Loucy (cell line): ENCODE data around the gene KLHL17.
A peak's percentile ranks its signal among the peaks of the same experiment; 100 is the strongest.

Experiments used
- H2AFZ ChIP-seq: fragments of 200-600 bp; sonication (generic); 2 replicates; pipeline ENCODE4 v1.6.0; 2016; ENCODE audit warnings: antibody characterized with exemption, mild to moderate bottlenecking, low read length, moderate library complexity
- H3F3A ChIP-seq: fragments of 200-600 bp; 2 replicates; pipeline ENCODE4 v1.6.0; 2016; ENCODE audit warnings: antibody characterized with exemption, low read depth, mild to moderate bottlenecking
- H3K27me3 ChIP-seq: fragments of 200-600 bp; sonication (generic); 2 replicates; pipeline ENCODE4 v1.6.1; 2014; ENCODE audit warnings: low read length, mild to moderate bottlenecking; ENCODE audit not compliant: insufficient read depth, poor library complexity, severe bottlenecking
- H3K36me3 ChIP-seq: fragments of 200-600 bp; sonication (generic); 2 replicates; pipeline ENCODE4 v1.6.1; 2016; ENCODE audit warnings: low read length; ENCODE audit not compliant: insufficient read depth
- H3K4me1 ChIP-seq: fragments of 200-600 bp; sonication (generic); 2 replicates; pipeline ENCODE4 v1.5.1; 2014; ENCODE audit warnings: low read length, mild to moderate bottlenecking; ENCODE audit not compliant: insufficient read depth, poor library complexity, severe bottlenecking
- H3K4me2 ChIP-seq: fragments of 200-600 bp; sonication (generic); 2 replicates; pipeline ENCODE4 v1.6.0; 2014; ENCODE audit warnings: antibody characterized with exemption, low read length, low read depth, mild to moderate bottlenecking; ENCODE audit not compliant: poor library complexity, severe bottlenecking
- H3K4me3 ChIP-seq: fragments of 200-600 bp; sonication (generic); 2 replicates; pipeline ENCODE4 v1.5.1; 2014; ENCODE audit warnings: low read length, mild to moderate bottlenecking, mixed read lengths; ENCODE audit not compliant: poor library complexity, severe bottlenecking
- H3K79me2 ChIP-seq: fragments of 200-600 bp; sonication (generic); 2 replicates; pipeline ENCODE4 v1.6.1; 2014; ENCODE audit warnings: low read length; ENCODE audit not compliant: insufficient read depth
- H3K9ac ChIP-seq: fragments of 200-600 bp; sonication (generic); 2 replicates; pipeline ENCODE4 v1.6.0; 2014; ENCODE audit warnings: mild to moderate bottlenecking, low read depth, low read length, moderate library complexity; ENCODE audit not compliant: poor library complexity, severe bottlenecking
- H3K9me2 ChIP-seq: fragments of 200-600 bp; sonication (generic); replicated peaks from 2 replicates; pipeline ENCODE4 v1.6.1; 2016; ENCODE audit warnings: low read depth, low read length, mixed read lengths
- H3K9me3 ChIP-seq: fragments of 200-600 bp; sonication (generic); 2 replicates; pipeline ENCODE4 v1.6.1; 2014; ENCODE audit warnings: mild to moderate bottlenecking, antibody characterized with exemption, low read length, low read depth; ENCODE audit not compliant: insufficient read depth
- H4K20me1 ChIP-seq: fragments of 200-600 bp; sonication (generic); 2 replicates; pipeline ENCODE4 v1.6.0; 2014; ENCODE audit warnings: antibody characterized with exemption, low read length, mild to moderate bottlenecking; ENCODE audit not compliant: insufficient read depth, poor library complexity, severe bottlenecking
- EZH2phosphoT487 ChIP-seq: fragments of 200-600 bp; IDR thresholded peaks from 2 replicates; pipeline ENCODE4 v1.6.1; 2018; ENCODE audit warnings: antibody characterized with exemption, mild to moderate bottlenecking, moderate library complexity, borderline replicate concordance
- TF ChIP-seq, protein P1 (sequence below): fragments of 200-600 bp; sonication (generic); conservative IDR thresholded peaks from 2 replicates; pipeline ENCODE4 v1.5.1; 2014; ENCODE audit warnings: mild to moderate bottlenecking, antibody characterized with exemption, low read length

The KLHL17 gene

GRCh38 chr1:967466-968343, 7.3 kb downstream of the KLHL17 start:
- peaks cover 16% of the 10 kb centered on the region for H3K4me1 ChIP-seq
- H3K4me3 ChIP-seq: peak overlapping the region; percentile 67
- H3K27me3 ChIP-seq: no peaks in the 10 kb centered on the region
- no peak overlapping the region for H3K9ac ChIP-seq
- H4K20me1 ChIP-seq: no peaks in the 10 kb centered on the region
- H3K4me2 ChIP-seq: peak overlapping the region; percentile 78
- no peaks in the 10 kb centered on the region for H3K9me3 ChIP-seq
- H3K9me2 ChIP-seq: no peaks in the 10 kb centered on the region
- H3F3A ChIP-seq: no peaks in the 10 kb centered on the region
- H3K36me3 ChIP-seq: no peaks in the 10 kb centered on the region
- H2AFZ ChIP-seq: no peak overlapping the region
- H3K79me2 ChIP-seq: no peaks in the 10 kb centered on the region
- TF ChIP-seq, protein P1, sequence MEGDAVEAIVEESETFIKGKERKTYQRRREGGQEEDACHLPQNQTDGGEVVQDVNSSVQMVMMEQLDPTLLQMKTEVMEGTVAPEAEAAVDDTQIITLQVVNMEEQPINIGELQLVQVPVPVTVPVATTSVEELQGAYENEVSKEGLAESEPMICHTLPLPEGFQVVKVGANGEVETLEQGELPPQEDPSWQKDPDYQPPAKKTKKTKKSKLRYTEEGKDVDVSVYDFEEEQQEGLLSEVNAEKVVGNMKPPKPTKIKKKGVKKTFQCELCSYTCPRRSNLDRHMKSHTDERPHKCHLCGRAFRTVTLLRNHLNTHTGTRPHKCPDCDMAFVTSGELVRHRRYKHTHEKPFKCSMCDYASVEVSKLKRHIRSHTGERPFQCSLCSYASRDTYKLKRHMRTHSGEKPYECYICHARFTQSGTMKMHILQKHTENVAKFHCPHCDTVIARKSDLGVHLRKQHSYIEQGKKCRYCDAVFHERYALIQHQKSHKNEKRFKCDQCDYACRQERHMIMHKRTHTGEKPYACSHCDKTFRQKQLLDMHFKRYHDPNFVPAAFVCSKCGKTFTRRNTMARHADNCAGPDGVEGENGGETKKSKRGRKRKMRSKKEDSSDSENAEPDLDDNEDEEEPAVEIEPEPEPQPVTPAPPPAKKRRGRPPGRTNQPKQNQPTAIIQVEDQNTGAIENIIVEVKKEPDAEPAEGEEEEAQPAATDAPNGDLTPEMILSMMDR: no peak
- no peak for TF ChIP-seq EZH2phosphoT487

- TF ChIP-seq EZH2phosphoT487: no peak
- TF ChIP-seq, protein P1: no peak
- Histone ChIP-seq H2AFZ (no peak overlapping the region), H3K27me3 (no peaks in the 10 kb centered on the region), H3K4me3 (no peak overlapping the region), H3K4me2 (no peak overlapping the region), H3K9me3 (no peaks in the 10 kb centered on the region), H3K4me1 (peaks cover 16% of the 10 kb centered on the region), H3K9me2 (no peaks in the 10 kb centered on the region), H3K36me3 (no peaks in the 10 kb centered on the region), H3K79me2 (no peaks in the 10 kb centered on the region), H3F3A (no peaks in the 10 kb centered on the region), H4K20me1 (no peaks in the 10 kb centered on the region), H3K9ac (no peak overlapping the region)
Measured at GRCh38 chr1:969260-969855, 9.0 kb downstream of the KLHL17 start.

GRCh38 chr1:970242-970972, 10.0 kb downstream of the KLHL17 start:
- Histone ChIP-seq H3K4me3 (no peak overlapping the region), H4K20me1 (no peaks in the 10 kb centered on the region), H3K27me3 (no peaks in the 10 kb centered on the region), H3K9me2 (no peaks in the 10 kb centered on the region), H3F3A (no peaks in the 10 kb centered on the region), H3K4me2 (no peak overlapping the region), H3K36me3 (no peaks in the 10 kb centered on the region), H3K9ac (no peak overlapping the region), H3K4me1 (peaks cover 16% of the 10 kb centered on the region), H2AFZ (no peak overlapping the region), H3K79me2 (no peaks in the 10 kb centered on the region), H3K9me3 (no peaks in the 10 kb centered on the region)
- TF ChIP-seq, protein P1: no peak
- no peak for TF ChIP-seq EZH2phosphoT487
